Neural progenitor cell (in vitro differentiated cells): ENCODE measurements around the gene SNRPB2.

Source experiments
- EZH2 ChIP-seq: fragments of 200-600 bp; sonication (generic); IDR thresholded peaks from 2 replicates; pipeline ENCODE4 v1.6.1; 2017; ENCODE audit warnings: antibody characterized with exemption, mild to moderate bottlenecking, moderate library complexity
- EZH2phosphoT487 ChIP-seq: fragments of 200-600 bp; sonication (generic); IDR thresholded peaks from 2 replicates; pipeline ENCODE4 v1.6.1; 2017; ENCODE audit warnings: antibody characterized with exemption
- TF ChIP-seq, protein P1 (sequence below): fragments of 200-600 bp; sonication (generic); IDR thresholded peaks from 2 replicates; pipeline ENCODE4 v1.5.1; 2017; ENCODE audit warnings: antibody characterized with exemption, mild to moderate bottlenecking

DNA sequence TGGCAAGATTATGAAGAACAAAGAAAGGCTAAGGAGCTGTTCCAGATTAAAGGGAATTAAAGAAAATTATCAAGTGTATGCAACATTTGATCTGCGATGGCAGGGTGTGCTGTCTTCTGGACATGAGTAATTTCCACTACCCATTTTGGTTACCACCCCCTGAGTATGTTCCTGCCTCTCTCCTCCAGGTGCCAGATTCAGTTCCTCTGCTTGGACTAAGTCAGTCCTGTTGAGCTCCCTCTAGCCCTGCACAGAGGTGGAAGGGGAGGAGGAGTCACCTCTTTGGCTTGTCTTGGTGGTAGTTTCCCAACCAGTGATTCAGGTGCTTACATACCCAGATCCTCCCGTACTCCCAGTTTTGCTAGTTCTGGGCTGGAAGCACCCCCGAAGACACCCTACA is 22.2 kb upstream of the SNRPB2 start:
- TF ChIP-seq, protein P1, sequence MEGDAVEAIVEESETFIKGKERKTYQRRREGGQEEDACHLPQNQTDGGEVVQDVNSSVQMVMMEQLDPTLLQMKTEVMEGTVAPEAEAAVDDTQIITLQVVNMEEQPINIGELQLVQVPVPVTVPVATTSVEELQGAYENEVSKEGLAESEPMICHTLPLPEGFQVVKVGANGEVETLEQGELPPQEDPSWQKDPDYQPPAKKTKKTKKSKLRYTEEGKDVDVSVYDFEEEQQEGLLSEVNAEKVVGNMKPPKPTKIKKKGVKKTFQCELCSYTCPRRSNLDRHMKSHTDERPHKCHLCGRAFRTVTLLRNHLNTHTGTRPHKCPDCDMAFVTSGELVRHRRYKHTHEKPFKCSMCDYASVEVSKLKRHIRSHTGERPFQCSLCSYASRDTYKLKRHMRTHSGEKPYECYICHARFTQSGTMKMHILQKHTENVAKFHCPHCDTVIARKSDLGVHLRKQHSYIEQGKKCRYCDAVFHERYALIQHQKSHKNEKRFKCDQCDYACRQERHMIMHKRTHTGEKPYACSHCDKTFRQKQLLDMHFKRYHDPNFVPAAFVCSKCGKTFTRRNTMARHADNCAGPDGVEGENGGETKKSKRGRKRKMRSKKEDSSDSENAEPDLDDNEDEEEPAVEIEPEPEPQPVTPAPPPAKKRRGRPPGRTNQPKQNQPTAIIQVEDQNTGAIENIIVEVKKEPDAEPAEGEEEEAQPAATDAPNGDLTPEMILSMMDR: no peak
- TF ChIP-seq EZH2 (no peak), EZH2phosphoT487 (no peak)
